Activated CD8-positive, alpha-beta T cell treated with anti-CD3 and anti-CD28 coated beads for 36 hours (primary cell): Measurements from ENCODE around the gene GCK. TPM values are rescaled to one million over a fixed set of nuclear protein-coding genes. Genes with fewer than 3 reads are reported as not detected.
"Not testable (repeated sequence)": the region's sequence is repeated elsewhere in the genome, so short reads cannot be mapped to it uniquely, and the experiment has no call there.

ENCODE experiments used
- ATAC-seq: fragments of 200-7000 bp; cut with Tn5 transposase; one replicate; pipeline ENCODE4 v1.10.0; 2021; ENCODE audit warnings: mild to moderate bottlenecking, moderate library complexity
- CTCF ChIA-PET: fragments of 350-600 bp; sonication (Branson Sonifier 250); formaldehyde crosslinking; loops from one replicate; lab custom pipeline; 2021; ENCODE audit warnings: antibody characterized with exemption; lab: Charles Lee
- POLR2A ChIA-PET: fragments of 350-600 bp; sonication (Branson Sonifier 250); formaldehyde crosslinking; loops from one replicate; lab custom pipeline; 2021; ENCODE audit warnings: antibody characterized with exemption; lab: Charles Lee
- DNase-seq: peaks from one replicate; pipeline ENCODE4 v3.0.0-alpha.2; 2020
- H3K27ac Mint-ChIP-seq: one replicate; pipeline ENCODE4 v1.8.0; 2021; ENCODE audit warnings: mild to moderate bottlenecking, mixed read lengths
- H3K27me3 Mint-ChIP-seq: one replicate; pipeline ENCODE4 v1.8.0; 2021; ENCODE audit warnings: mixed read lengths
- H3K36me3 Mint-ChIP-seq: one replicate; pipeline ENCODE4 v1.8.0; 2021; ENCODE audit warnings: low read depth, mixed read lengths
- H3K4me1 Mint-ChIP-seq: one replicate; pipeline ENCODE4 v1.8.0; 2021; ENCODE audit warnings: low read depth, mixed read lengths
- H3K4me3 Mint-ChIP-seq: one replicate; pipeline ENCODE4 v1.8.0; 2021; ENCODE audit warnings: mild to moderate bottlenecking, moderate library complexity, mixed read lengths
- H3K9me3 Mint-ChIP-seq: one replicate; pipeline ENCODE4 v1.8.0; 2021; ENCODE audit warnings: mixed read lengths
- intact Hi-C: fragments of 100-400 bp; cut with micrococcal nuclease; formaldehyde crosslinking; loops from one replicate; pipeline ENCODE4 v1.10.0; 2022
- total RNA-seq, 2 experiments: library from RNA; stranded (reverse); gene quantifications; one replicate each; pipeline ENCODE4 v1.2.3, GENCODE V29; 2021
- TF ChIP-seq, protein P1 (sequence below): fragments of 200-600 bp; IDR thresholded peaks from one replicate; pipeline ENCODE4 v1.8.0; 2022; ENCODE audit warnings: antibody characterized with exemption, mild to moderate bottlenecking

GCK gene
- total RNA-seq, 2 experiments from 2014 or later, result 2.1 to 2.6 TPM

DNA sequence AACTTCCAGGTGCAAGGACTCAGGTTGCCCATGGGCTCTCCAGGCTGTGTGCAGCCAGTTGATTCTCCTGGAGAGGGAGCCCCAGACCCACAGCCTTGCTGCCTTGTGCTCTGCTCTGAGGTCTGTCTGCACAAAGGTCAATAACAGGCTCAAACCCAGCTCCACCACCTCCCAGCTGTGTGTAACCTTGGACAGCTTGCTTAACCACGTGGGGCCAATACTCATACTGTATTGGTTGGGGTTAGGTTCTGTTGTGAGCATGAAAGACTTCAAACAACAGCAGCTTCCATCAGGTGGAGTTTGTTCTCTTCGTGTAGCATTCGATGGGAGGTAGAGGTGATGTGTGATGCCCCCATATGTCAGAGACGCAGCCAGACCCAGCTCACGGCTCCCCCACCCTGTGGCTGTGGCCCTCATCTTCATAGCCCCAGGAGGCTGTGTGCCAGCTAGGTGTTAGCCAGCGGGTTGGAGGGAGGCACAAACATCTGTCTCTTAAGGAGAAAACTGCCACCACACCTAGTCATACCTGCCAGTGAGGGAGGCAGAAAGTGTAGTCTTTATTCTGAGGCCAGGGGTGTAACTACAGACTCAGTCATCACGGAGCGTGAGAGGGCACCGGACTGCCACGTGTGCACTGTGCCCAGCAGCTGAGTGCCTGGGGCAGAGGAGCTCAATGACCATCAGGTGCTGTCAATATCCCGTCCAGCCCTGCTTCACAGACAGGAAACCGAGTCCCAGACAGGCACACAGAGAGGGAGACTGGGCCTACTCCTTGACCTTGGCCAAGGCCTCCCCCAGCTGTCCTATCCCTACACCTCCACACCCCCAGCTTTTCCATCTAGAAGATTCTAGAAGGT lies 57.8 kb downstream of the GCK start:
- DNase-seq (peak; percentile 21), ATAC-seq (peak; percentile 73)
- ChIA-PET POLR2A (interaction anchor here (0.6 to 1.3 kb wide), 5 partner anchors 15 to 641 kb away, joined by 3 to 4 read pairs (median 3); no protein-coding TSS in a partner anchor), CTCF (interaction anchor here (1.0 to 2.1 kb wide), 3 partner anchors 9 to 16 kb away, joined by 3 to 7 read pairs (median 4); no protein-coding TSS in a partner anchor)
- intact Hi-C loops, result no loop called here
- TF ChIP-seq, protein P1, sequence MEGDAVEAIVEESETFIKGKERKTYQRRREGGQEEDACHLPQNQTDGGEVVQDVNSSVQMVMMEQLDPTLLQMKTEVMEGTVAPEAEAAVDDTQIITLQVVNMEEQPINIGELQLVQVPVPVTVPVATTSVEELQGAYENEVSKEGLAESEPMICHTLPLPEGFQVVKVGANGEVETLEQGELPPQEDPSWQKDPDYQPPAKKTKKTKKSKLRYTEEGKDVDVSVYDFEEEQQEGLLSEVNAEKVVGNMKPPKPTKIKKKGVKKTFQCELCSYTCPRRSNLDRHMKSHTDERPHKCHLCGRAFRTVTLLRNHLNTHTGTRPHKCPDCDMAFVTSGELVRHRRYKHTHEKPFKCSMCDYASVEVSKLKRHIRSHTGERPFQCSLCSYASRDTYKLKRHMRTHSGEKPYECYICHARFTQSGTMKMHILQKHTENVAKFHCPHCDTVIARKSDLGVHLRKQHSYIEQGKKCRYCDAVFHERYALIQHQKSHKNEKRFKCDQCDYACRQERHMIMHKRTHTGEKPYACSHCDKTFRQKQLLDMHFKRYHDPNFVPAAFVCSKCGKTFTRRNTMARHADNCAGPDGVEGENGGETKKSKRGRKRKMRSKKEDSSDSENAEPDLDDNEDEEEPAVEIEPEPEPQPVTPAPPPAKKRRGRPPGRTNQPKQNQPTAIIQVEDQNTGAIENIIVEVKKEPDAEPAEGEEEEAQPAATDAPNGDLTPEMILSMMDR, result no peak
- no peaks in the 10 kb centered on the region for H3K36me3 Mint-ChIP-seq
- no peaks in the 10 kb centered on the region for H3K27me3 Mint-ChIP-seq
- H3K4me3 Mint-ChIP-seq, result no peak overlapping the region
- H3K27ac Mint-ChIP-seq, result no peak overlapping the region
- H3K9me3 Mint-ChIP-seq, result peaks cover 3% of the 10 kb centered on the region
- H3K4me1 Mint-ChIP-seq, result no peaks in the 10 kb centered on the region

DNA sequence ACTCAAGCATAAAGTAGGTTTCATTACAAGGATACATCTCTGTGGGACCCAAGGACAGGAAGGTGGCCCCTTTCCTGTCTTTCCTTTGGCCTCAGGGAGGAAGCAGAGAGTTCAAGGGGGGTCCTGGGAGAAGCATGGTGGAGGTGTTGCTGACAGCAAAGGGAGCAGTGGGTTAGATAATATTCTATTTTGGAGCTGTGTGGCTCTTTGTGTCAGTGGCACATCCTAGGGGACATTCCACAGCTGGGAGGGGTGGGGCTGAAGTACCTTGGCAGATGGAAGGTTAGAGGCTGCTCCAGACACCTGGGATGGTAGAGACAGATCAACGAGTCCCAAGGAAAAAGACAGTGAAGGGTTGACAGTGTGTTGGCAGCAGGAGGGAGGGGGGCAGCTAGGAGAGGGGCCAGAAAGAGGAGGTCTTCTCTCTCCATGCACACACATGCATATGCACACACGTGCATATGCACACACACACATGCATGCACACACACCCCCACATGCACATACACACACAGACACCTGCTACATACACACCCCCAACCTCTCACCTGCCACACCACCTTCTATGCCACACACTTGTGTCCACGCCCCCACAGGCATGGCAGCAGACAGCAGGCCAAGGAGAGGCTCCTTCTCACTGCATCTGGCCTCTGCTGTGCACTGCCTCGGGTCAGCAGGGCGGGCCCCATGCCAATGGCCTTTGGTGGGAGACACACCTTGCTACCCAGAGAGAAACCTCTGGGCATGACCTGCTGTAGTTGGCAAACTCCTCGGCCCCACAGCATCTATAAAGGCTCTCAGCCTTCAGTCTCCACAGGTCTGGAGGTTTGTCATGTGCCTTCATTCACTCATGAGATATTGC lies 60.3 kb downstream of the GCK start:
- Mint-ChIP-seq H3K27ac (no peak overlapping the region), H3K36me3 (no peaks in the 10 kb centered on the region), H3K4me1 (peaks cover 3% of the 10 kb centered on the region), H3K27me3 (no peaks in the 10 kb centered on the region), H3K9me3 (peaks cover 3% of the 10 kb centered on the region), H3K4me3 (no peak overlapping the region)
- POLR2A ChIA-PET, result no interaction called here
- CTCF ChIA-PET, result no interaction called here
- no peak for ATAC-seq
- no peak for DNase-seq
- intact Hi-C loops, result no loop called here
- TF ChIP-seq, protein P1, result no peak

DNA sequence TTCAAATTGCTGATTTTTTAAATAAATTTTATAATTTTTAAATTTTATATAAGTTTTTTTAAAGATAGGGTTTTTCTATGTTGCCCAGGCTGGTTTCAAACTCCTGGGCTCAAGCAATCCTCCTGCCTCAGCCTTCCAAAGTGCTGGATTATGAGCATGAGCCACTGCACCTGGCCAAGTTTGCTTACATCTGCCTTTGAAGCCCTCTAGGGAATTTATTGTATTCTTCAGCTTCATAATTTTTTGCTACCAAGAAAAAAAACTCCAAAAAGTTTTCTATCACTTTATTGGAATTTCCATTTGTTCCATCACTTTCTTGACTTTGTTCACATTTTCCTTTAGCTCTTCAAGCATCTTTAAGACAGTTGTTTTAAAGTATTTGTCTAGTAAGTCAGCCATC lies 62.1 kb downstream of the GCK start:
- H3K4me1 Mint-ChIP-seq, result peaks cover 10% of the 10 kb centered on the region
- POLR2A ChIA-PET, result interaction anchor here (0.6 kb wide), 1 partner anchor 645 kb away, joined by 3 read pairs; no protein-coding TSS in a partner anchor
- no peaks in the 10 kb centered on the region for H3K27me3 Mint-ChIP-seq
- H3K36me3 Mint-ChIP-seq, result peaks cover 4% of the 10 kb centered on the region
- ATAC-seq (no peak), DNase-seq (no peak)
- intact Hi-C loops, result no loop called here
- CTCF ChIA-PET, result no interaction called here
- H3K9me3 Mint-ChIP-seq, result peaks cover 3% of the 10 kb centered on the region
- TF ChIP-seq, protein P1, result no peak
- no peak overlapping the region for H3K4me3 Mint-ChIP-seq
- H3K27ac Mint-ChIP-seq, result no peak overlapping the region

DNA sequence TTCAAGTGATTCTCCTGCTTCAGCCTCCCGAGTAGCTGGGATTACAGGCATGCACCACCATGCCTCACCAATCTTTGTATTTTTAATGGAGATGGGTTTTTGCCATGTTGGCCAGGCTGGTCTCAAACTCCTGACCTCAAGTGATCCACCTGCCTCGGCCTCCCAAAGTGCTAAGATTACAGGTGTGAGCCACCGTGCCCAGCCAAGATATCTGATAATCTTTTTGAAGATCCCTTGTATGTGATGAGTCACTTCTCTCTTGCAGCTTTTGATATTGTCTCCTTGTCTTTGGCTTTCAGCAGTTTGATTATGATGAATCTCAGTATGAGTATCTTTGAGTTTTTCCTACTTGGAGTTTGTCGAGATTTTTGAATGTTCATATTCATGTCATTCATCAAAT lies 62.7 kb downstream of the GCK start:
- H3K27me3 Mint-ChIP-seq, DNase-seq, H3K9me3 Mint-ChIP-seq, intact Hi-C loops, H3K27ac Mint-ChIP-seq, H3K4me3 Mint-ChIP-seq, ATAC-seq, H3K36me3 Mint-ChIP-seq: not testable (repeated sequence)
- ChIA-PET CTCF (interaction anchor here (0.6 kb wide), 1 partner anchor 245 kb away, joined by 3 read pairs; no protein-coding TSS in a partner anchor), POLR2A (interaction anchor here (0.8 kb wide), 1 partner anchor 12 kb away, joined by 3 read pairs; no protein-coding TSS in a partner anchor)
- H3K4me1 Mint-ChIP-seq, result peaks cover 16% of the 10 kb centered on the region

DNA sequence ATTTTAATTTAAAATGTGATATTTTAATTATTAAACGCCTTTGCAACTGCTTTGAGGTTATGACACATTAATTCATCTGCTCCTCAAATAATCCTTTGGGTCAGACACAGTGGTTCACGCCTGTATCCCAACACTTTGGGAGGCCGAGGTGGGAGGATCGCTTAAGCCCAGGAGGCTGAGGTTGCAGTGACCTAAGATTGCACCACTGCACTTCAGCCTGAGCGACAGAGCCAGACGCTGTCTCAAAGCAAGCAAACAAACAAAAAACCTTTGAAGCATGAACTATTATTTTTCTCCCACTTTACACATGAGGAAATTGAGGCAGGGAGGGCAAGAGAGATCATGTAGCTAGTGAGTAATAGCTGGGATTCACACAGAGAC lies 64.4 kb downstream of the GCK start:
- POLR2A ChIA-PET, result no interaction called here
- CTCF ChIA-PET, result interaction anchor here (0.8 to 1.7 kb wide), 4 partner anchors 13 to 44 kb away, joined by 3 to 4 read pairs (median 3); no protein-coding TSS in a partner anchor
- Mint-ChIP-seq H3K4me1 (peaks cover 32% of the 10 kb centered on the region), H3K27me3 (no peaks in the 10 kb centered on the region), H3K9me3 (peaks cover 3% of the 10 kb centered on the region), H3K4me3 (peak overlapping the region; percentile 86), H3K36me3 (peaks cover 26% of the 10 kb centered on the region), H3K27ac (no peak overlapping the region)
- DNase-seq (no peak), ATAC-seq (no peak)
- intact Hi-C loops, result no loop called here
- TF ChIP-seq, protein P1, result no peak
